HG02870 (cell line): Measurements from ENCODE around the gene MAJIN.
"Not testable (repeated sequence)": the region's sequence is repeated elsewhere in the genome, so short reads cannot be mapped to it uniquely, and the experiment has no call there.

Experiments
- ATAC-seq: cut with Tn5 transposase; IDR thresholded peaks from one replicate; pipeline ENCODE4 v1.9.1; 2021; ENCODE audit warnings: mild to moderate bottlenecking, moderate library complexity; ENCODE audit not compliant: unreplicated experiment

MAJIN gene

DNA sequence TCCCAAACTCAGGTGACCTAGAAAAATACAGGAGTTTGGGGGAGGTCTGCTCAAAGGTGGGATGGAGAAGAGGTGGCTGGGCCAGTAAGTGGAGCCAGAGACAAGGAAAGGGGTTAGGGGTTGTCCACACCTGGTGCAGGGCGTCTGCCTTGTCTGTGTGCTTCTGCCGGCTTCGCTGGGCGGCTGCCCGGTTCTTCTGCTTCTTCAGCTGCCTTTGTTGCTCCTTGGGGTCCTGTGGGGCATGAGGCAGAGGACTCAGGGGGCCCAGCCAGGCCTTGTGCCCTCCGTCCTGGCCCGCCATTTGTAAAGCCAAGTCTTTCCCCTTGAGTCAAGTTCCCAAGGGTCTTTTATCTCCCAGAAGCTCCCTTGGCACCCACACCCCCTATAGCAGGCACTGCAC is 22.4 kb upstream of the MAJIN start:
- no peak for ATAC-seq

- no peak for ATAC-seq
Observed at GRCh38 chr11:64990222-64990923, 18.5 kb upstream of the MAJIN start.

- ATAC-seq: no peak
Observed at GRCh38 chr11:64989416-64989815, 17.5 kb upstream of the MAJIN start.

DNA sequence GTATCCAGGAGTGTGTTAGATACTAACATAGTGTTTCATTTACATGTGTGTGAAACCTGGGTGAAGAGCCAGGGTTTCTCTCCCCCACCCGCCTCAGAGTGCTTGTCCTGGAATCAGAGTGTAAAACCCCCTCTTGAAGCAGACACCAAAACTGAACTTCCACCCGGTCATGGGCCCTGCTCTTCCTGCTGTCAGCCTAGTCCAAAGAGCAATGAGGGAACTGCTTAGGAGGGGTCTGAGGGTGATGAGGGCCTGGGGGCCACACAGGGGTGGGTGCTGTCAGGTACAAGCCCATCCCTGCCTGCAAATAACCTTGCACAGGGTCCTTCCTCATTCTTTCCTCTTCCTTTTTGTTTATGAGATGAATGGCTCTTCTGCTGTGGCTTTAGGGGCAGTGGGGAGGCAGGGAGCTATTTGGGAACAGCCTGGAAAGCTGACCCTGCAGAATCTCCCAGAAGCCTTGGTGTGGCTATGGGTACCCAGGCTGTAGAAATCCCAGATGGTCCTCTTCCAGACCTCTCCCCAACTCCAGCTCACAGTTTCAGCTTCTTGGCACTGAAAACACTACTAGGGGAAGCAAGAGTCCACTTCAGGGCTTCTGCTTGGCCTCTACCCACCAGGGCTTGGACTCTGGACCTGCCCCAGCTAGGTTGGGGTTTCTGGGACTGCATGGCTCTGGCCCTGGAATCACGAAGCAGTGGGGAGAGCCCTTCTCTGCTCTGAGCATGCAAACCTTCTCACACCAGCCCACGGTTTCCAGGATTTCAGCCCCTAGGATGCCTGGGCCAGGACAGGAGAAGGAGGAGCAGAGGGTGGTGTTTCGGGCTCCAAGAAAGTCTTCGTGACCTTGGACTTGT is 16.3 kb upstream of the MAJIN start:
- no peak for ATAC-seq

- not testable (repeated sequence) for ATAC-seq
Observed at GRCh38 chr11:64983339-64983738, 11.4 kb upstream of the MAJIN start.

DNA sequence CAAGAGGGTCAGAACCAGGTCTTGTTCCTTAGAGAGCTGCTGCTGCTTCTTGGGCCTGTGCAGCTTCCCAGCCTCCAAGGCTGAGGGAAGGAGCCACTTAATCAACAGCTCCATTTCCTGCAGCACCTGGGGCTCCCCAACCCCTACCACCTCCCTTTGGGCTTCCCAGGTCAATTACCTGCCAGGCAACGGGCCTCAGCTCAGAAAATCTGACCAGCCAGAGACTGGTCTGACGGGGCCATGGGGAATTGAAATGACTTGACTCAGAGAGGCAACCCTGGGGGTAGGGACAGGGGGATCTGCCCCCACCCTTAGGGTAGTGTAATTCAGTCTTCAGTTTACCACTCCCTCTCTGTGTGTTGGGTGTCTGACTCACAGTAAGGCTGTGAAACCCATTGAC is 4.7 kb upstream of the MAJIN start:
- ATAC-seq: no peak

DNA sequence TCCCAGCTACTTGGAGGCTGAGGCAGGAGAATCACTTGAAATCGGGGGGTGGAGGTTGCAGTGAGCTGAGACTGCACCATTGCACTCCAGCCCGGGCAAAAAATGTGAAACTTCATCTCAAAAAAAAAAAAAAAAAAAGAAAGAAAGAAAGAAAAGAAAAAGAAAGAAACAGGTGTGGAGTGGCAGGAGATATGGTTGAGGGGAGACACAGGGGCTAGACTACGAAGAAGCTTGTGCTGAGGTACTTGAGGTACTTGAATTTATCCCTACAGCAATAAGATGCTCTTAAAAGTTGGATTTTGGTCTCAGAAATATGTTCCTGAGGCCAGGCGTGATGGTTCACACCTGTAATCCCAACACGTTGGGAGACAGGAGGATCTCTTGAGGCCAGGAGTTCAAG is 2.2 kb upstream of the MAJIN start:
- no peak for ATAC-seq

- no peak for ATAC-seq
Observed at GRCh38 chr11:64970731-64971151, 1.2 kb downstream of the MAJIN start.

DNA sequence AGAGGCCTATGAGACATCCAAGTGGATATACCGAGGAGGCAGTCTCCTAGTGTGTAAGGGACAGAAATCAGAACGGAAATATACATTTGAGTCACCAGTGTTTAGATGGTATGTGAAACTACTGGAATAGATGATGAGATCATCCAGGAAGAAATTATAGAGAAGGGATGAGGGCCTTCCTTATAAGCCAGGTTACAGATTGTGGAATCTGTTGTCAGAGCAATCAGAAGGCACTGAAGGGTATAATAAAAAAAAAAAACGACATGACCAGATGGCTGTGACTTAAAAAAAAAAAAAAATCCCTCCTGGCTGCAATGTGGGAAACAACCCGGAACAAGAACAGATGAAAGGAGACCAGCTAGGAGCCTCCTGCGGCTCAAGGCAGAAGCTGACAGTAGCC is 2.7 kb downstream of the MAJIN start:
- no peak for ATAC-seq

- no peak for ATAC-seq
Observed at GRCh38 chr11:64967375-64967774, 4.5 kb downstream of the MAJIN start.

GRCh38 chr11:64963072-64963631 is 8.8 kb downstream of the MAJIN start:
- ATAC-seq: no peak

DNA sequence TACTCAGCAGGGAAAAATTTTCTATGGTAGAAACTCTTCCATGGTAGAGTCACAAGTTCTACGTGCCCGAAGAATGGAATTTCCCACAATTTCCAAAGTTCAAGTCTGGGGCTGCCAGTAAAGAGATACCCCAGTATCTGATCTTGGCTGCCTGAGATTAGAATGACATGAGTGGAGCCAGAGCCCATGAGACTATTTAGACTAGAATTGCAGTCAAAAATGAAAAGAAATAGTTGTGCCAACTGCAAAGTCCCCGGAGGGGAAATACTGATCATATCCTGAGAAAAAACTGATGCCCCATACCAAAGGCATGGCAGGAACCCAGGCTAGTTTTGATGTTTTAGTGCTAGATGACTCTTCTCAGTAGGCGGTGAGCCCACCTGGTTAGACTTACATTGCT is 11.2 kb downstream of the MAJIN start:
- ATAC-seq: no peak

GRCh38 chr11:64959498-64959897 is 12.4 kb downstream of the MAJIN start:
- ATAC-seq: no peak

DNA sequence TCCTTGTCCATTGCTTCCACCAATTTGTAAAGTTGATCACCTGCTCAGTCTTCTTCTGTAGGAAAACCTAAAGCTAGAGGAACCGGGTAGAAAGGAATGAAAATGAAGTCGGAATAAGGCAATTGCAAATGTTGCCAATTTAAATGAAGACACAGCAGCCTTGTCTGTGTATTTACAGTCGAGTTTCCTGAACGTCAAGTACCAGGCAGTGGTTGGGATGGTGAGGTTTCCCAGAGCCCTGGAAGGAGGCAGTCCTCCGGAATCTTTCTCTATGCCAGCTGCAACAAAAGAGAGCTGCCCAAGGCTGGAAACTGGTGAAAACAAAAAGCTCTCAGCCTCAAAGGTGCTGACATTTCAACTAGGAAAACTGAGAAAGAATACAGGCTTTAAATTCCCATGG is 17.7 kb downstream of the MAJIN start:
- ATAC-seq: no peak

- no peak for ATAC-seq
Observed at GRCh38 chr11:64951529-64951928, 20.4 kb downstream of the MAJIN start.

GRCh38 chr11:64947208-64947814 is 24.6 kb downstream of the MAJIN start:
- ATAC-seq: no peak

GRCh38 chr11:64936539-64936938 is 35.4 kb downstream of the MAJIN start:
- ATAC-seq: no peak

- ATAC-seq: no peak
Observed at GRCh38 chr11:64935359-64936081, 36.4 kb downstream of the MAJIN start, which contains the start of gene GPHA2. Gene GPHA2, minus strand, starts transcription at chr11:64935893. Its CDS starts 433 bp downstream, at chr11:64935460.

DNA sequence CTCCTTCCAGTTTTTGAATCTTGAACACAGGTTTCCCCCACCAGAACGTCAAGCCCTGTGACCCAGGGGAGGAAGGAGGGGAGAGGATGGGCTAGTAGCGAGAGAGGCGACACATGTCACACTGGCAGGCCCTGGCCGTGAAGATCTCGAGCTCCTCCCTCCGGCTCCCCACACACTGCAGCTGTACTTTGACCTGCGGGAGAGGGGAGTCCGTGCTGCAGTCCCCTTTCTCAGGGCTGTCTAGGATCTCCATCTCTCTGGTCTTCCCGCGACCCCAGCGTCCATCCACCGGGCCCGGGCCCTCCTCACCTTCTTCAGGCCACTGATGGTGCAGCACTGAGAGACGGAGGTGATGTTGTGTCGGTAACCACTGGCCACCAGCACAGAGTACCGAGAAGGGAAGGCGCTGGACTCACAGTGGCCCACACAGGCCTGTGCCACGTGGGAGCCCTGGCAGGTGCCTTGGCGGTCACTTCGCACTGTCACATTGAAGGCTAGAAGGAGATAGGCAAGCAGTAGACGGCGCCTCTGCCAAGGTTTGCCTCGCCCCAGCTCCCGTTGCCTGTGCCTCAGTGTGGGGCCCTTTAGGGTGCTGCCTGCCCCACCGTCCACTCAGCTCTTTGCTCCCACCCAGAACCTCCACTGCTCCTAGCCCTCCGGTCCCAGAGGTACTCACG is 37.1 kb downstream of the MAJIN start:
- ATAC-seq: no peak
